GM18867 (cell line): Measurements from ENCODE around the gene GLIS2.

ENCODE experiments used
- ATAC-seq: cut with Tn5 transposase; IDR thresholded peaks from one replicate; pipeline ENCODE4 v1.9.1; 2021; ENCODE audit warnings: mild to moderate bottlenecking, moderate library complexity; ENCODE audit not compliant: unreplicated experiment

GLIS2 gene

GRCh38 chr16:4295581-4295980, 20.3 kb upstream of the GLIS2 start:
- ATAC-seq, result no peak

DNA sequence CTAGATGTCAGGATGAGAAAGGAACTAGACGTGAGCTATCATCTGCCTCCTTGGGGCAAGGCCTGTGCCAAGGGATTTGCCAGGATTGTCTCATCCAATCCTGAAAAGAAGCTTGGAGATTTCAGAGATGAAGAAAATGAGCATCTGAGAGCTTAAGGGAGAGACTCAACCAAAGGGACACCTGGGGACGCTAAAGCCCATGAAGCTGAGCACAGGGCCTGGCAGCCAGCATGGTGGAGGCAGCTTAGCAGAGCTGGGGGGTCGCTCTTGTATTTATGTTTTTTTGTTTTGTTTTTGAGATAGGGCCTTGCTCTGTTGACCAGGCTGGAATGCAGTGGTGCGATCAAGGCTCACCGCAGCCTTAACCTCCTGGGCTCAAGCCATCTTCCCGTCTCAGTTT, 18.4 kb upstream of the GLIS2 start:
- no peak for ATAC-seq

GRCh38 chr16:4298761-4299522, 16.9 kb upstream of the GLIS2 start:
- ATAC-seq, result no peak

- no peak for ATAC-seq
Measured at GRCh38 chr16:4301177-4301576, 14.7 kb upstream of the GLIS2 start.

DNA sequence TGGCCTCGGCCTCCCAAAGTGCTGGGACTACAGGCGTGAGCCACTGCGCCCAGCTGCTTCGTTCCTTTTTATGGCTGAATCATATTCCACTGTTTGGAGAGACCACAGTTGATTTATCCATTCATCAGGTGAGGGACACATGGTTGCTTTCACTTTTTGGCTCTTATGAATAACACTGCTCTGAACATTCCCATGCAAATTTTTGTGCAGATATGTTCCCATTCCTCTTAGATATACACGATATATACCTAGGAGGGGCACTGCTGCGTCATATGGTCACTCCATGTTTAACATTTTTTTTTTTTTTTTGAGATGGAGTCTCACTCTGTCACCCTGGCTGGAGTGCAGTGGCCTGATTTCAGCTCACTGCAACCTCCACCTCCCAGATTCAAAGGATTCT, 13.9 kb upstream of the GLIS2 start:
- no peak for ATAC-seq

DNA sequence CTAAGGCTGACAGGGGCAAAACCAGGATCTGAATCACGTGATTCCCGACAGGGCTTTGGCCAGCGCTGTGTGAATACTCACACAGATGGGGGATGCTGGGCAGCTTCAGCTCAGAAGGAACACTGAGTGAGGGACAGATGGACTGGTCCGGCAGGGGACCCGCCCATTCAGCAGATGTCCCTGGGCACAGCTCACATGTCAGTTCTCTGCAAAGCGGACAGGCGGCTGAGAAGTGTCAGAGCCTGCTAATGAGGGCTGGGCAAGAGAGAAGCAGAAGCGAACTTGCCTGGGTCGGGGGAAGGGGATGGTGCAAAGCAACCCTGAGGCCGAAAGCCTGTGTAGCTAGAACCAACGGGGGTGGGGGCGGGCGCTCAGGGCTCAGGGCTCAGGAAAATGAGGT, 11.9 kb upstream of the GLIS2 start:
- no peak for ATAC-seq

DNA sequence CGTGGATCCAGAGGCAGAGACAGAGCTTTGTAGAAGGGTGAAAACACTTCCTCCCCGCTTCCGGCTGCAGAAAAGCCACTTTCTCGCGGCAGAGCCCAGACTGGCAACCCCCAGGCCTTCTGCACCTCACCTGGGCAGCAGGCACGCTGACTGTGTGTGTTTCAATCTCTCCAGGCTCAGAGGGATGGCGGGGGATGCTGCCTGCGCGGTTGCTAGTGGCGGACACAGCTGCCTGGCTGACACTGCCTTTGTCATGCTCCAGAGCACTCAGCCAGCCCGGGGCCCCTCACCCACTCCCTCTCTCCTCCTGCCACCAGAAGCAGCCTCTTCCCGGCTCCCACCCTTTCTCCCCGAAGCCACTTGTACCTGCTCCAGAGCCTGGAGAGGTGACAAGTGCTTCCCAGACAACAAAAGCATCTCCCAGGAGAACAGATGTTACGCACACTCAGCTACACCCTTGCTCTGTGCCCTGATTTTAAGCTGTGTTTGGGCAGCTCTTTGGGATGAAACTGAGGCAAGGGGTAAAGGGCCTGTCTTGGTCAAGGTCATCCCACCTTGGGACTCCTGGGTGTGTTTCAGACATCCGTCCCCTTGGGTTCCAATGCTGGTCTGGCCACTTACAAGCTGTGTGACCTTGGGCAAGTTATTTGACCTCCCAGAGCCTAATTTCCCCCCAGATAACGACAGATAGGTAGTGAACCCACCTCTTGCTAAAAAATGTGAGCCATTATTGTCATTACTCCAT, 9.2 kb upstream of the GLIS2 start:
- ATAC-seq, result no peak

GRCh38 chr16:4307215-4308037, 8.4 kb upstream of the GLIS2 start:
- peak; percentile 89 for ATAC-seq

DNA sequence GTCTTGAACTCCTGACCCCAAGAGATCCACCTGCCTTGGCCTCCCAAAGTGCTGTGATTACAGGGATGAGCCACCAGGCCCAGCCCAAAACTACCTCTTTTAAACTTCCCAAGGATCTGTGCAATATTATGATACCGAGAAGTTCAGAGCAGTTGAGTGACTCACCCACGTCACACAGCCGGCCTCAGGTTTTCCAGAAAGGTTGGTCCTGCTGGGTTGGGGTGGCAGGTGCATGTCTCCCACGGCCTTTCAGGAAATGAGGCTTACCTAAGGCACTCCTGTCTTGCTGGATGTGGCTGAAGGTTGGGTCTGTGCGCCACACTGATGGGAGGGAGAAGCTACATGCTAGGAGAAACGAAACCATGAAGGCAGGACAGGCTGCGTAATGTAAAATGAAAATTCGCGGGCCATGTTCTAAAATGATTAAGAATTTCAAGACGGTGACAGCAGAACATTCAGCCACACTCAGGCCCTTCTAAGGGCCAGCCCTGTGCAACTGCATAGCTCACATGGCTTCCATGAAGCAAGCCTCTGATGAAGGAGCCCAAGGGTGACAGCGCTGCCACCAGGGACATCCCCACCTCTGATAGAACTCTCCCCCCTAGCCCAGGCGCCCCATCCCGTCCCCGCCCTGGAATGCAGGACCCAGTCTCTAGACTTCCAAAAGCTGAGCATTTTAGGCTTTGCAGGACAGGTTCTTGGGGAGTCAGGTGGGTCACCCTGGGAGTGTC, 6.6 kb upstream of the GLIS2 start:
- ATAC-seq, result no peak

DNA sequence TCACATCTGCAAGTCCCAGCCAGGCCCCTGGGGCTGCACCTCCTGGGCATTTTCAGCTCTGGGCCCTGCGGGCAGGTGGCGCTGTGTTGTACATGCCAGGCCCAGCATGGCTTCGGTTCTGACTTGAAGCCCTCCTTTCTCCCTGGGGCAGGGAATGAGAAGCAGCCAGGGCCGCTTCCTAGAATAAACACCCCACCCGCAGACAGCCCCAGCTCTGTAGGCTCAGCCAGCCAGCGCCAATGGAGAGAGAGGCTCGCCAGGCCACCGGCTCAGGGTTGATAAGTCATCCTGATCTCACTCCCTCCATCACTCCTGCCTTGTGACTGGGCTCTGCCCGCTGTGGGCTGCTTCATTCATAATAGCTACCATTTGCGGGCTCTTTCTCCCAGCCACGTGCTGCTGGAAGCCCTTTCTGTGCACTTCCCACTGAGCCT, 6.0 kb upstream of the GLIS2 start:
- ATAC-seq, result no peak

- no peak for ATAC-seq
Measured at GRCh38 chr16:4313563-4314531, 2.0 kb upstream of the GLIS2 start.

DNA sequence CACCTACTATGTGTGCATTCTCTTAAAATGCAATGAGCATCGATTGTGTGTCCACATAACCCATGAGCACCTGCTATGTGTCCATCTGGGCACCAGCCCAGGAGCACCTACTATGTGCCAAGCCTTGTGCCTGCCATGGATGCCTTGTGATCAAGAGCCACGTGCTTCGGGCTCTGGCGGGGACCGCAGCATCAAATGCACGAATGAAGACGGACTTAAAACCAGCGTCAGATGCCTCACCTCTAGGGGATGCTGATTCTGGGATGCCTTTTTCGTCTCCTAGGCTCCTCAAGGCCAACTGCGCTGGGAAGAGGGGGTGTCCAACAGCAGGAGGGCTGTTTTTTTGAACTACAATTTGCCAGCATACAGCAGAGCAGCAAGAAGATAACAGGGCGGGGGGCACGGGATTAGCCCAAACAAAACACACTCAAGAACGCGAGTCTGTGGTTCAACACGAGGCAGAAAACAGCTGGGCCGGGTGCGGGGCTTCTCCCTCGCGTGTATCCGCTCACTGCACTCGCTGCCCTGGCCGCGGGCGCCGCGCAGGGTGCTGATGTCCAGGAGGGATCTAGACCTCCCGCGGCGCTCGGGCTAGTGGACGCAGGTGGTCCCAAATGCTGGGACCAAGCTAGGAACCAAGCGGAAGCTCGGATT, 1.2 kb upstream of the GLIS2 start:
- no peak for ATAC-seq

GRCh38 chr16:4316108-4316863, 419 bp downstream of the GLIS2 start:
- ATAC-seq, result no peak

GRCh38 chr16:4316864-4317531, 1.1 kb downstream of the GLIS2 start:
- ATAC-seq, result no peak

GRCh38 chr16:4317532-4318450, 1.9 kb downstream of the GLIS2 start:
- no peak for ATAC-seq

- no peak for ATAC-seq
Measured at GRCh38 chr16:4318451-4318910, 2.6 kb downstream of the GLIS2 start.

DNA sequence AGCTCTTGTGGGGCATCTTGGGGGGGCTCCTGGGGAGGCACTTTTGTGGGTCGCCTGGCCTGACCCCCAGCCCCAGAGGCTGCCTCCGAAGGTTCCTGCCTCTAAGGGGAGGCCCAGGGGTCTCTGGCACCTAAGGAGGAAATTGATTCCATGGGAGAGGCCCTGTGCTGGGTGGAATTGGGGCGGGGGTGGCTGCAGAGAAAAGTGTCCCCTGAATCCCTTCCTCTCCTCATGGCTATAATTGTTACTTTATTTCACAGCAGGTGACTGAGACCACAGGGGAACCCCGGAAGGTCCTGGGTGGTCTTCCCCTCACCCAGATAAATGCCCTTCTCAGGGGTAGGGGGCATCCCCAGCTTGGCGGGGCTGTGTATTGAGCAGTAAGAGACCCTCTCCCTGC, 3.1 kb downstream of the GLIS2 start:
- ATAC-seq, result no peak
